WTC11 (cell line): Measurements from ENCODE around the gene DIP2A. TPM values are rescaled to one million over a fixed set of nuclear protein-coding genes. Genes with fewer than 3 reads are reported as not detected.

Experiments
- ELF4 ChIP-seq: sonication (generic); formaldehyde crosslinking; IDR thresholded peaks from 2 replicates; pipeline ENCODE4 v1.8.1; 2022; ENCODE audit warnings: low read depth, mild to moderate bottlenecking, moderate library complexity, missing genetic modification reagents
- FOXJ3 ChIP-seq: sonication (generic); formaldehyde crosslinking; IDR thresholded peaks from 2 replicates; pipeline ENCODE4 v1.9.0; 2021; ENCODE audit warnings: missing genetic modification reagents, mild to moderate bottlenecking, borderline replicate concordance
- GRHL2 ChIP-seq: fragments of 250-450 bp; sonication (Bioruptor Pico); IDR thresholded peaks from 2 replicates; pipeline ENCODE4 v1.8.0; 2022; ENCODE audit warnings: mild to moderate bottlenecking, moderate library complexity; ENCODE audit not compliant: insufficient replicate concordance, severe bottlenecking
- HMGA2 ChIP-seq: fragments of 250-450 bp; sonication (Bioruptor Pico); IDR thresholded peaks from 2 replicates; pipeline ENCODE4 v1.4.0; 2021; ENCODE audit warnings: mild to moderate bottlenecking, moderate library complexity
- NR3C1 ChIP-seq: sonication (generic); formaldehyde crosslinking; conservative IDR thresholded peaks from 2 replicates; pipeline ENCODE4 v1.8.1; 2023; ENCODE audit warnings: low read depth, mild to moderate bottlenecking, missing genetic modification reagents
- SMAD3 ChIP-seq: sonication (generic); formaldehyde crosslinking; IDR thresholded peaks from 2 replicates; pipeline ENCODE4 v1.8.0; 2022; ENCODE audit warnings: missing genetic modification reagents, mild to moderate bottlenecking, borderline replicate concordance
- TCF7 ChIP-seq: sonication (generic); formaldehyde crosslinking; IDR thresholded peaks from 2 replicates; pipeline ENCODE4 v1.8.0; 2022; ENCODE audit warnings: mild to moderate bottlenecking, low read depth, missing genetic modification reagents, moderate library complexity
- TEAD4 ChIP-seq: sonication (generic); formaldehyde crosslinking; IDR thresholded peaks from 2 replicates; pipeline ENCODE4 v1.8.0; 2022; ENCODE audit warnings: mild to moderate bottlenecking, missing genetic modification reagents
- total RNA-seq: library from RNA; stranded (reverse); gene quantifications from 3 replicates; pipeline ENCODE4 v1.2.3, GENCODE V29; 2021
- TF ChIP-seq, protein P1 (sequence below): sonication (generic); formaldehyde crosslinking; IDR thresholded peaks from 2 replicates; pipeline ENCODE4 v1.8.1; 2023; ENCODE audit warnings: mild to moderate bottlenecking, missing genetic modification reagents, borderline replicate concordance
- TF ChIP-seq, protein P2 (sequence below): sonication (generic); formaldehyde crosslinking; IDR thresholded peaks from 2 replicates; pipeline ENCODE4 v1.8.1; 2022; ENCODE audit warnings: missing genetic modification reagents, borderline replicate concordance
- TF ChIP-seq, protein P3 (sequence below): sonication (generic); formaldehyde crosslinking; IDR thresholded peaks from 2 replicates; pipeline ENCODE4 v1.8.1; 2023; ENCODE audit warnings: mild to moderate bottlenecking, missing genetic modification reagents

DIP2A gene
- total RNA-seq, 1 experiment from 2014 or later, result 39.4 TPM

DNA sequence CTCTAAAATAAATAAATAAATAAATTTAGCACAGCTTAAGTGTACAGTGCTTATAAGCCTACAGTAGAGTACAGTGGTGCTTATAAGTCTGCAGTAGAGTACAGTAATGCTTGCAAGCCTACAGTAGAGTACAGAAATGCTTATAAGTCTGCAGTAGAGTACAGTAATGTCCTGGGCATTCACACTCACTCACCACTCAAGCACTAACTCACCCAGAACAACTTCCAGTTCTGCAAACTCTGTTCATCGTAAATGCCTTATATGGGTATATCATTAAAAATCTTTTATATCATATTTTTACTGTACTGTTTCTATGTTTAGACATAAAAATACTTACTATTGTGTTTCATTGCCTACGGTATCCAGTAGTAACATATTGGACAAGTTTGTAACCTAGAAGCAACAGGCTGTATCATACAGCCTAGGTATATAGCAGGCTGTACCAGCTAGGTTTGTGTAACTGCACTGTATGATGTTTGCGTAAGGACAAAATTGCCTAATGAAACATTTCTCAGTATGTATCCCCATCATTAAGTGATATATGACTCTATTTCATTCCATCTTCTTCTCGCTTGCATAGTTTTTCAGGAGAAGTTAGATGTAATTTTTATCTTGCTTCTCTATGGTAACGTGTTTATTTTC is 160.2 kb downstream of the DIP2A start (continued):
- TF ChIP-seq, protein P1, sequence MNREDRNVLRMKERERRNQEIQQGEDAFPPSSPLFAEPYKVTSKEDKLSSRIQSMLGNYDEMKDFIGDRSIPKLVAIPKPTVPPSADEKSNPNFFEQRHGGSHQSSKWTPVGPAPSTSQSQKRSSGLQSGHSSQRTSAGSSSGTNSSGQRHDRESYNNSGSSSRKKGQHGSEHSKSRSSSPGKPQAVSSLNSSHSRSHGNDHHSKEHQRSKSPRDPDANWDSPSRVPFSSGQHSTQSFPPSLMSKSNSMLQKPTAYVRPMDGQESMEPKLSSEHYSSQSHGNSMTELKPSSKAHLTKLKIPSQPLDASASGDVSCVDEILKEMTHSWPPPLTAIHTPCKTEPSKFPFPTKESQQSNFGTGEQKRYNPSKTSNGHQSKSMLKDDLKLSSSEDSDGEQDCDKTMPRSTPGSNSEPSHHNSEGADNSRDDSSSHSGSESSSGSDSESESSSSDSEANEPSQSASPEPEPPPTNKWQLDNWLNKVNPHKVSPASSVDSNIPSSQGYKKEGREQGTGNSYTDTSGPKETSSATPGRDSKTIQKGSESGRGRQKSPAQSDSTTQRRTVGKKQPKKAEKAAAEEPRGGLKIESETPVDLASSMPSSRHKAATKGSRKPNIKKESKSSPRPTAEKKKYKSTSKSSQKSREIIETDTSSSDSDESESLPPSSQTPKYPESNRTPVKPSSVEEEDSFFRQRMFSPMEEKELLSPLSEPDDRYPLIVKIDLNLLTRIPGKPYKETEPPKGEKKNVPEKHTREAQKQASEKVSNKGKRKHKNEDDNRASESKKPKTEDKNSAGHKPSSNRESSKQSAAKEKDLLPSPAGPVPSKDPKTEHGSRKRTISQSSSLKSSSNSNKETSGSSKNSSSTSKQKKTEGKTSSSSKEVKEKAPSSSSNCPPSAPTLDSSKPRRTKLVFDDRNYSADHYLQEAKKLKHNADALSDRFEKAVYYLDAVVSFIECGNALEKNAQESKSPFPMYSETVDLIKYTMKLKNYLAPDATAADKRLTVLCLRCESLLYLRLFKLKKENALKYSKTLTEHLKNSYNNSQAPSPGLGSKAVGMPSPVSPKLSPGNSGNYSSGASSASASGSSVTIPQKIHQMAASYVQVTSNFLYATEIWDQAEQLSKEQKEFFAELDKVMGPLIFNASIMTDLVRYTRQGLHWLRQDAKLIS, result no peak
- TF ChIP-seq NR3C1 (no peak), GRHL2 (no peak), ELF4 (CRISPR knock-in tag) (no peak), HMGA2 (no peak), FOXJ3 (no peak), TEAD4 (no peak), SMAD3 (CRISPR knock-in tag) (no peak), TCF7 (CRISPR knock-in tag) (no peak)
- TF ChIP-seq, protein P2, sequence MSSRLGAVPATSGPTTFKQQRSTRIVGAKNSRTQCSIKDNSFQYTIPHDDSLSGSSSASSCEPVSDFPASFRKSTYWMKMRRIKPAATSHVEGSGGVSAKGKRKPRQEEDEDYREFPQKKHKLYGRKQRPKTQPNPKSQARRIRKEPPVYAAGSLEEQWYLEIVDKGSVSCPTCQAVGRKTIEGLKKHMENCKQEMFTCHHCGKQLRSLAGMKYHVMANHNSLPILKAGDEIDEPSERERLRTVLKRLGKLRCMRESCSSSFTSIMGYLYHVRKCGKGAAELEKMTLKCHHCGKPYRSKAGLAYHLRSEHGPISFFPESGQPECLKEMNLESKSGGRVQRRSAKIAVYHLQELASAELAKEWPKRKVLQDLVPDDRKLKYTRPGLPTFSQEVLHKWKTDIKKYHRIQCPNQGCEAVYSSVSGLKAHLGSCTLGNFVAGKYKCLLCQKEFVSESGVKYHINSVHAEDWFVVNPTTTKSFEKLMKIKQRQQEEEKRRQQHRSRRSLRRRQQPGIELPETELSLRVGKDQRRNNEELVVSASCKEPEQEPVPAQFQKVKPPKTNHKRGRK (CRISPR knock-in tag), result no peak
- TF ChIP-seq, protein P3, sequence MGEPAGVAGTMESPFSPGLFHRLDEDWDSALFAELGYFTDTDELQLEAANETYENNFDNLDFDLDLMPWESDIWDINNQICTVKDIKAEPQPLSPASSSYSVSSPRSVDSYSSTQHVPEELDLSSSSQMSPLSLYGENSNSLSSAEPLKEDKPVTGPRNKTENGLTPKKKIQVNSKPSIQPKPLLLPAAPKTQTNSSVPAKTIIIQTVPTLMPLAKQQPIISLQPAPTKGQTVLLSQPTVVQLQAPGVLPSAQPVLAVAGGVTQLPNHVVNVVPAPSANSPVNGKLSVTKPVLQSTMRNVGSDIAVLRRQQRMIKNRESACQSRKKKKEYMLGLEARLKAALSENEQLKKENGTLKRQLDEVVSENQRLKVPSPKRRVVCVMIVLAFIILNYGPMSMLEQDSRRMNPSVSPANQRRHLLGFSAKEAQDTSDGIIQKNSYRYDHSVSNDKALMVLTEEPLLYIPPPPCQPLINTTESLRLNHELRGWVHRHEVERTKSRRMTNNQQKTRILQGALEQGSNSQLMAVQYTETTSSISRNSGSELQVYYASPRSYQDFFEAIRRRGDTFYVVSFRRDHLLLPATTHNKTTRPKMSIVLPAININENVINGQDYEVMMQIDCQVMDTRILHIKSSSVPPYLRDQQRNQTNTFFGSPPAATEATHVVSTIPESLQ (CRISPR knock-in tag), result no peak

Other genes with a start within 250 kb of the DIP2A start
- 79.9 to 101 TPM (median 92.6 TPM) in 3 replicates for gene LSS, start 230.1 kb upstream of the DIP2A start, total RNA-seq
- 136 to 167 TPM (median 136 TPM) in 3 replicates for gene MCM3AP, start 173.3 kb upstream of the DIP2A start, total RNA-seq
- 24.6 to 29.2 TPM (median 27.4 TPM) in 3 replicates for gene YBEY, start 172.5 kb upstream of the DIP2A start, total RNA-seq
- gene C21orf58, start 135.0 kb upstream of the DIP2A start, total RNA-seq, result 31.5 to 35.1 TPM (median 32.7 TPM) in 3 replicates
- 40.6 to 46.4 TPM (median 41.0 TPM) in 3 replicates for gene PCNT, start 134.7 kb upstream of the DIP2A start, total RNA-seq
- gene S100B, start 146.2 kb downstream of the DIP2A start, total RNA-seq, result 0.34 to 0.46 TPM in 2 of 3 replicates, not detected in the other
- gene PRMT2, start 176.8 kb downstream of the DIP2A start, total RNA-seq, result 53.7 to 57.9 TPM (median 56.6 TPM) in 3 replicates